RCC 7860 (cell line): ENCODE data around the gene SLC43A2.
"Not testable (repeated sequence)": the region's sequence is repeated elsewhere in the genome, so short reads cannot be mapped to it uniquely, and the experiment has no call there.

Experiments
- DNase-seq: peaks from one replicate; pipeline ENCODE4 v3.0.0-alpha.2; 2015; ENCODE audit warnings: low spot score
- FAIRE-seq: peaks from 2 replicates; lab custom pipeline; 2012; peaks lifted over from hg19 to GRCh38; lab: Jason Lieb, UNC

SLC43A2 gene

DNA sequence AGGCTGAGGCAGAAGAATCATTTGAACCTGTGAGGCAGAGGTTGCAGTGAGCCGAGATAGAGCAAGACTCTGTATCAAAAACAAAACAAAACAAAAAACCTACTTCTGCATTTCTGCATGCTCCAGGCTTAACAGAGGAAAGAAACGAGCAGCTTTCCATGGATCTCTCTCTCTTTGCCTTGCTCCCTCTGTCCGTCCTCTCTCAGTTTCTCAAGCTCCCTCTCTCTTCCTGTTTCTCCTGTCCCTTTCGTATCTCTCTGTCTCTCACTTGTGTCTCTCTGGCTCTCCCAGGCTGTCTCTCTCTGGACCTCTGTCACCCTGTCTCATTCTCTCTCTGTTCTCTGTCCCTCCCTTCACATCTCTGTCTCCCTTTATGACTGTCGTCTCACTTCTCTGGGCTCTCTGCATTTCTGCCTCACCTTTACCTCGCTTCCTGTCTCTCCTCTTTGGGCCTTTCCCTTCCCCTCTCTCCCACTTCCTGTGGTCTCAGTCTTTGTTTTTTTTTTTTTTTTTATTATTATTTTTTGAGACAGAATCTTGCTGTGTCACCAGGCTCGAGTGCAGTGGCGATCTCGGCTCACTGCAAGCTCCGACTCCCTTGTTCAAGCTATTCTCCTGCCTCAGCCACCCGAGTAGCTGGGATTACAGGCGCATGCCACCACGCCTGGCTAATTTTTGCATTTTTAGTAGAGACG lies 62.0 kb downstream of the SLC43A2 start:
- FAIRE-seq = no peak
- no peak for DNase-seq

DNA sequence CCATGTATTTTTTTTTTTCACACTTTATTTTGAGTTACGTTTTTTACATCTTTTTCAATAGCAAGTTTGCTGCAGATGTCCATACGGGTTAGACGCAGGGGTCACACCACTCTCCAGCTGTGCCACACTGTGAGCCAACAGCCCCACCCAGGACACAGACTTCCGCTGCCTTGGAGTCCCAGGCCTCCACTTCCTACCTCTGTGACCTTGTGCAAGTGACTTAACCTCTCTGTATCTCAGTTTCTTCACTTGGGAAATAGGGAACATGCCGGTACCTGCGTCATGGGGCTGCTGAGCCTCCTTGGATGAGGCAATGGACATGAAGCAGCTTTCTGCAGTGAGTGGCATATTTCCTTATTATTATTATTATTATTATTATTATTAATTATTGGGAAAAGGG lies 62.8 kb downstream of the SLC43A2 start:
- FAIRE-seq (no peak), DNase-seq (no peak)

DNA sequence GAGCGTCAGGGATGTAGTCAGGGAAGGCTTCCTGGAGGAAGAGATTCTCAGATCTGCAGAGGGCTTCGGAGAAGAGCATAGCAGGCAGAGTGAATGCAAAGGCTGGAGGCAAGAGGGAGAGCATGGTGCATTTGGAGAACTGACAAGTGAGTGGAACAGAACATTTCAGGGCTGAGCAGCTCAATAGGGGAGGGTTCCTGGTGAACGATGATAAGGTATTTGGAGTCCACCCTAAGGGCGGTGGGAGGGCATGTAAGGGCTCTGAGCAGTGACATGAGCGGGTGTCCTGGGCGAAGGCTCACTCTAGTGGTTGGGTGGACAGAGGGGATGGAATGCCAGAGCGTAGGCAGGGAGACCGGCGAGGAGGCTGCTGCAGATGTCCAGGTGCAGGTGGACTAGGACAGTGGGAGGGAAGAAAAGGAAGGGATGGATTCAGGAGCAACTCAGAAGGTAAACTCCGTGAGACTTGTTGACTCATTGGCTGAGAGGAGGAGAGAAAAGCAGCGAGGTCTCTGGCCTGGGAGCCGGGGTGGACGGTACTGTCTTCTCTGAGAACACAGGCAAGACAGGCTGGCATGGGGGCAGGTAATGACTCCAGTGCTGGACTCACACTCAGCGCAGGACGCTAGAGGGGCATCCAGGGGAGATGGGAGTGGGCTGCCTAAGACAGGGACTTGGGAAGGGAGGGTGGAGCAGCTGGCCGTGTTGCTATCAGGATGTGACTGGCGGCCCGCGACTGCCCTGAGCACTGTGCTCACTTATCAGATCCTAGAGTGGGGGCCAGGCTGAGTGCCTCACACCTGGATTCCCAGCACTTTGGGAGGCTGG lies 64.6 kb downstream of the SLC43A2 start:
- FAIRE-seq (no peak), DNase-seq (no peak)

DNA sequence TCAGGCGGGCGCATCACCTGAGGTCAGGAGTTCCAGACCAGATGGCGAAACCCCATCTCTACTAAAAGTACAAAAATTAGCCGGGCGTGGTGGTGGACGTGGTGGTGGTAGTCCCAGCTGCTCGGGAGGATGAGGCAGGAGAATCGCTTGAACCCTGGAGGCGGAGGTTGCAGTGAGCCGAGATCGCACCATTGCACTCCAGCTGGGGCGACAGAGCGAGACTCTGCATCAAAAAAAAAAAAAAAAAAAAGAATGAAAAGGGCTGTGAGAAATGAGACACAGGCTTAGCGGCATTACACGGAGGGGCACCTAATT lies 65.2 kb downstream of the SLC43A2 start:
- DNase-seq, FAIRE-seq: not testable (repeated sequence)

DNA sequence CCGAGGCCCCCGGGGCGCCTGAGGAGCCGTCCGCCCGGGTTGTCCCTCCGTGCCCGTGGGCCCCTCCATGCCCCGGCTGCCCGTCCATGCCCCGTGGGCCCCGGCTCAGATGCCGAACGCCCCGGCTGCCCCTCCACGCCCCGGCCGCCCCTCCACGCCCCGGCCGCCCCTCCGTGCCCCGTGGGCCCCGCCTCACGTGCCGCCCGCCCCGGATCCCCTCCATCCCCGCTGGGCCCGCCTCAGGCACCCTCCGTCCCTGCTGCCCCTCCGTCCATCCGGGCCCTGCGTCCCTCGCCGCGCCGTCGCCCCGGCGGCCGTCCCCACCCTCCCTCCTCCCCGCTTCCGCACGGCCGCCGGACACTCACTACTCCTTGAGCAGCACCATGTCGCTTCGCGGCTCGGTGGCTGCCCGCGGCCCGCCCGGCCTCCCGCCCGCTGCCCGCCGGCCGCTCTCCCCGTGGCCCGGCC lies 66.4 kb downstream of the SLC43A2 start:
- DNase-seq (no peak), FAIRE-seq (no peak)

GRCh38 chr17:1561420-1562175 lies 67.0 kb downstream of the SLC43A2 start:
- DNase-seq (no peak), FAIRE-seq (no peak)

DNA sequence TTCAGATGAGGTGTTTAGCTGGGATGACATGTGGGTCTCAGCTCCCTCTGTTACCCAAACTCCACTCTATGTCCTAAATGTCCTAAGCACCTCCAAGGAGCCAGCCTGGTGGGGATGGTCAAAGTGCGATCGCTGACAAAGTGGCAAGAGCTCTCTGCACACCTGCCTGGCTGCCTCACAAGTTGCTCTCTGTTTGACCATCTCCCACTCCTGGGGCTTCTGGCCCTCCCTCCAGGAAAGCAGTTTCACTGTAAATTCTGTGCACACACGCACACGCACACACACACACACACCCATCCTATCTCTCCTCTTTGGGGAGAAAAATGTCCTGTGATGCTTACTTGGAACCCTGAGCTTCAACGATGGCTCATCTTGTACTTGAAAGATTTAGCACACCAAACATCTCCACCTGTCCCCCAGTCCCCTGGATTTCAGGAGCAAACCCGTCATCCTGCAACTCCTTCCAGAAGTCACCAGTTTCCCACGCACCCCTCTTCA lies 67.7 kb downstream of the SLC43A2 start:
- DNase-seq = no peak
- FAIRE-seq = no peak

GRCh38 chr17:1560101-1560857 lies 68.4 kb downstream of the SLC43A2 start:
- FAIRE-seq = no peak
- no peak for DNase-seq

DNA sequence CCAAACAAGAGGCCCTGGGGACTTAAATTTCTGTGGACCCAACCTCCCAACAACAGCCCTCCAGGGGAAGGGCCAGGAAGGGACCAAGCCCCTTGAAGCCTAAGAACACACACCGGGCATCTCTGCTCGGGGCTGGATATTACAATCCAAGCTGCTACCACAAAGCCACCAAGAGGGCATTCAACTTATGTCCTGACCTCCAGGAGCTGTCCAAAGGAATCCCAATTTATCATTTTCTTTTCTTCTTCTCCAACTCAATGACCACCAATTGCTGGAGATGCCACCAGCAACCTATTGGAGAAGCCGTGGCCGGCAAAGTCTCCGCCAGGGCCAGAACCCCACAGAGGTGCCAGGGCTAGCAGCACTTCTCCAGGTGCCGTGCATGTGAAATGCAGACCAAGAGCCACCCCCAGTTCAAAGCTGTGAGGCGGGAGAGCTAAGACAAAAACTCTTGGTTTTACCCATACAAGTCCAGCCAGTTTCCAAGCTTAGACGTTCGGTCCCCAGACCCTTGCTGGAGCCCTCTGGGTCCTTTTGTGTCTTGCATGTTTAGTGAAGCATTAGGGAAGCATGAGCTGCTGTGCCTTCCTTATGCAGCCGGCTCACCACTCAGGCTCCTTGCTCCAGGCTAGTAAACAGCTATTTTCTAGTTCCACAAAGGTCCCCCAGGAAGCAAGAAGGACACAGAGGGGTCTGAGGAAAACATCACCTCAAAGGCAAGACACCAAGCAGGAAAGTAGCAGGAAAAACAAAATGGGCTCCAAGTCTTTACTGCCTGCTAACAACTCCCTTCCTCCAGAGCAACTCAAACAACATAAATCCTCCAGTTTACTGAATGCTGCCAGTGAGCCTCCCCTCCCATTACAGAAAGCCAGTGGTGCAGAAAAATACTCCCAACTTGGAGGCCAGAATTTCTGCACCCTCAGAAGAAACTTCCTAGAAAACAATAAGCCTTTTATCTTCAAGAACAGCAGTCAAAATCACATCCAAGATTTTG lies 69.3 kb downstream of the SLC43A2 start:
- no peak for FAIRE-seq
- no peak for DNase-seq

- DNase-seq (no peak), FAIRE-seq (no peak)
These were observed 70.2 kb downstream of the SLC43A2 start for GRCh38 chr17:1558401-1558800.

DNA sequence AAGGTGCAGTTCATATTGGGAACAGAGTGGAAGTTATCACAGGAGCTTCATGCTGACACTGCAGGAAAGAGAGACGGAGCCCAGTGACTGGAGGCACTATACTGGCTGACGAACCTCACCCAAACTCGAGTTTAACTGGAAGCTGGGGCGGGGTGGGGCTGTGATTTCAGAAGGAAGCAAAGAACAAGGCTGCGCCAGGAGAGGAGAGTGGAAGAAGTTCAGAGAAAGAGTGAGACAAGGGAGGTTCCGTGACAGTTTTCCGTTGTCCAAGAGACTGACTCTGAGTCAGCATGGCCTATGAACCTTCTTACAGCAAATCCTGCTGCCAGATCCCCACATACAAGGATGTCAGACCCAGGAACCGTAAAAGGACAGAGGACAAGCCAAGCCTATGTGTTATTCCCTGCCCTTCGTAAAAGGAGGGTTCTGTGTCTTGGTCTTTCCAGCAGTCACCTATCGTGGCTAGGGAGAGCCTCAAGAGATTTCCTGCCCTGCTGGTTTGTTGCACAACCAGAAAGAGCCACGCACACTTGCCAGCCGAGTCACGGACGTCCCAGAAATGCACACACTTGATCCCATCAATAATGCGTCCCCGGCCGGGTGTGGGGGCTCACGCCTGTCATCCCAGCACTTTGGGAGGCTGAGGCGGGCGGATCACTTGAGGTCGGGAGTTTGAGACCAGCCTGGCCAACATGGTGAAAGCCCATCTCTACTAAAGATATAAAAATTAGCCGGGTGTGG lies 71.1 kb downstream of the SLC43A2 start:
- DNase-seq (no peak), FAIRE-seq (no peak)

DNA sequence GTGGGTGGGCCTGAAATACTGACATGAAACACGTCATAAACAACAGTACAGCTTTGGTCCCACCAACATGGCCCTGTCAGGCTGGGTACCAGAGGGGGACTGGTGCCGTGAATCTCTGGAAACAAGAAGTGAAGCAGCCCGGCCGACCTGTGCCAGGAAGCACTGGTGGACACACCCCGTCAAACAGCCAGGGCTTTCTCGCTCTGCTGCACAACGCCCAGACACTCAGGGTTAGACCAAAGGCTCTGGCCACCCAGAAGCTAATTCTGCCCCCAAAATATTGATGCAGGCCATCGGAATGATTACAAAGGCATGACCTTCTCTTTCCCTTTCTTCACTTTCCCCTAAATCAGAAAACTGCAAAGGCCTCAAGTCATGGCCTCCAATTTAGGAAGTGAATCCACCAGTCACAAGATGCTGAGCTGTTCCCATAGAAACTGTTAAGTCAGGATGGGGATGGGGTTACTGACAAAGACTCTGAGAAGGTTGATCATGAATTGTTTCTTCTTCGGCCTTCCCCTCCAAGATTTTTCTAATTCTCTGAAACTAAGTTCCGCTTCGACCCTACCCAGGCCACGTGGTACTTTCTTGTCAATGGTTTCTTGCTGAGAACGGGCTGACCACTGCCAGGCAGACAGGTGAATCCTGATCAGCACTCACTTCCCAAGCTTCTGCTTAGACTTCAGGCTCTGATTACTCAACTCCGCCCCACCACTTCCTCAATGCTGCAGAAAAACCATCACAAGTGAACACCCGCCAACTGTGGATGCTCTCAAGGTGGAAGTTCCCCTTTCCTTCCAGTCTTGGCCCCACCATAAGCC lies 72.8 kb downstream of the SLC43A2 start:
- DNase-seq (no peak), FAIRE-seq (no peak)

GRCh38 chr17:1554751-1555540 lies 73.7 kb downstream of the SLC43A2 start:
- DNase-seq (no peak), FAIRE-seq (no peak)

GRCh38 chr17:1553354-1554266 lies 75.0 kb downstream of the SLC43A2 start:
- FAIRE-seq (no peak), DNase-seq (no peak)

GRCh38 chr17:1552932-1553331 lies 75.7 kb downstream of the SLC43A2 start:
- no peak for DNase-seq
- FAIRE-seq = no peak

DNA sequence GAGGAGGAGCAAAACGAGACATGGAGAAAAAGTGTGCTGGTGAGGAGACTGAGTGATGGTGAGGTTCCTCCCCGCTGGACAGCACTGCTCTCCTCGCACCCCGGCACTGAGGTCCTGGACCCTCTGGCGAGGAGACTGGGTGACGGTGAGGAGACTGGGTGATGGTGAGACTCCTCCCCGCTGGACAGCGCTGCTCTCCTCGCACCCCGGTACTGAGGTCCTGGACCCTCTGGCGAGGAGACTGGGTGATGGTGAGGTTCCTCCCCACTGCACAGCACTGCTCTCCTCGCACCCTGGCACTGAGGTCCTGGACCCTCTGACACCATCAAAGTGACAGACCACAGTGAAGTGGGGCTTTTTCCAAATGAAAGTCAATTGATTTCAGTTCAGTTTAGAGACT lies 76.9 kb downstream of the SLC43A2 start:
- no peak for FAIRE-seq

More for the DNA sequence above, 76.9 kb downstream of the SLC43A2 start:
- DNase-seq = no peak
